Activated T-cell treated with anti-CD3 and anti-CD28 coated beads, Interleukin-2, amount 50 U/mL, for 48 hours (primary cell): ENCODE measurements around the gene TMEM44.

Experiments
- DNase-seq, 2 experiments: peaks; one replicate each; pipeline ENCODE4 v3.0.0-alpha.2; 2020

Gene TMEM44

DNA sequence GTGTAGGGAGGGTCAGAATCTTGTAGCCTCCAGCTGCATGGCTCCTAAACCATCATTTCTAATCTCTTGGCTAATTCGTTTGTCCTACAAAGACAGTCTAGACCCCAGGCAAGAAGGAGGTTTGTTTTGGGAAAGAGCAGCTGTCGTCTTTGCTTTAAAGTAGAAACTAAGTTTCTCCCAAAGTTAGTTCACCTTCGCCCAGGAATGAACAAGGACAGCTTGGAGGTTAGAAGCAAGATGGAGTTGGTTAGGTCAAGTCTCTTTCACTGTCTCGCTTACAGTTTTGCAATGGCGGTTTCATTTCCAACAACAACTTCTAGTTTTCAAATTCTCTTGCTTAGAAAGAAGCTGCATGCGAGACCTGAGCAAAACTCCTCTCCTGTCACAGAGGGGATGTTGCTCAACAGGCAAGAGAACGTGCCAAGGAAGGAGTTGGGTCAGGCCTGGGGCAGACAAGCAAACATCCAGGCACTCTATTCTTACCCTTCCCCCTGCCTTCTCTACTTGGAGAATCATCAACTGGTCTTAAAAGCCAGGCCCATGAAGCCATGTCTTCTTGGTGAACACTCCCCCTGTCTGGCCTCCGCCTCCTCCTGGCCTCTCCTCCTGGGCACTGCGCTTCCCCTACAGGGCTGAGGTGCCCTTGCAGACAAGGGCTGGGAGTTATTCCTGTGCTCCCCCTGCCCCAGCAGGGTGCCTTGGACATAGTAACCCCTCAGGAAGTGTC is 57.6 kb downstream of the TMEM44 start:
- DNase-seq: no peak

DNA sequence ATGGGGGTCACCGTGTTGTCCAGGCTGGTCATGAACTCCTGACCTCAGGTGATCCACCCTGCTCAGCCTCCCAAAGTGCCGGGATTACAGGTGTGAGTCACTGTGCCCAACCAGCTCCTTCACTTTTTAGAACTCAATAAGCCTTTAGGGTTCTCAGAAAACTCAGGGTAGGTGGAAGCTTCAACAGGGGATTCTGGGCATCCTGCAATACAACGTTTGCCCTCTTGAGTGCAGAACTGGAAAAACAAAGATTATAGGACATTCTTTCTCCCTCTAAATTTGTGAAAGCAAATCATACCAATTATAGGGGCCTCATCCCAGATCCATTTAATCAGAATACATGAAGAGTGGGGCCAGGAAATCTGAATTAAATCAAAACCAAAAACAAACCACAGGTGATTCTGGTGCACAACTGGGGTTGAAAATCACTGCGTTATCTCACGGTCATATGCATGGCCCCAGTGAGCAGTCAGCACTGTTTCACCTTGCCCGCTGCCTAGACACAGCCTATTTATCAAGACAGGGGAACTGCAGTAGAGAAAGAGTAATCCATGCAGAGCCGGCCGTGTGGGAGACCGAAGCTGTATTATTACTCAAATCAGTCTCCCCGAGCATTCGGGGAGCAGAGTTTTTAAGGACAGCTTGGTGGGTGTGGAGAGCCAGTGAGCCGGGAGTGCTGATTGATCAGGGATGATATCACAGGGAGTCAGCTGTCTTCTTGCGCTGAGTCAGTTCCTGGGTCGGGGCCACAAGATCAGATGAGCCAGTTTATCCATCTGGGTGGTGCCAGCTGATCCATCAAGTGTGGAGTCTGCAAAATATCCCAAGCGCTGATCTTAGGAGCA is 58.4 kb downstream of the TMEM44 start:
- DNase-seq: no peak

- DNase-seq: peak; percentile 47 to 59
Measured at GRCh38 chr3:194573680-194574437, 59.4 kb downstream of the TMEM44 start.

DNA sequence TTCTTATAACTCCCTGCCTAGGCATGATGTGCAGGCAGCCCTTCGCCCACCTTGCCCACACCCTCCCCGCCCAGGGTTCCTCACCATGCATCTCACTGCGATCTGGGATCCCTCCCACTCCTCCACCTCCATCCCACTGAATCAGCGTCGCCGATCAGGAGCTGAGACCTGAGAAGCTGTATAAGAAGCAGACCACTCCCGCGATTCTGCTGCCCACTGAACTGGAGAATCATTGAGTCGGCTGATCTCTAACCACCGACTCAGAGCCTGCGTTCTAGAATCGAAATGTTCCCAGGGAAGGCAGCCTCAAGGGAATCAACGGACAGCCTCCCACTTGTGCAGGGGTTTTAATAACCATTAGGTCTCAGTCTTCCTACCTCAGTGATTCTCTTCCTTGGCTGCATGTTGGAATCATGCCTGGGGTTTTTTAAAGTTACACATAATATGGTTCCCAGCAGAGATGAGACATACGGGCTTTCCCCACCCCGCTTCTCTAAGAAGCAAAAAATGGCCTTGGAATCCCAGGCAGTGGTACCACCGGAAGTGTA is 60.2 kb downstream of the TMEM44 start:
- no peak for DNase-seq

DNA sequence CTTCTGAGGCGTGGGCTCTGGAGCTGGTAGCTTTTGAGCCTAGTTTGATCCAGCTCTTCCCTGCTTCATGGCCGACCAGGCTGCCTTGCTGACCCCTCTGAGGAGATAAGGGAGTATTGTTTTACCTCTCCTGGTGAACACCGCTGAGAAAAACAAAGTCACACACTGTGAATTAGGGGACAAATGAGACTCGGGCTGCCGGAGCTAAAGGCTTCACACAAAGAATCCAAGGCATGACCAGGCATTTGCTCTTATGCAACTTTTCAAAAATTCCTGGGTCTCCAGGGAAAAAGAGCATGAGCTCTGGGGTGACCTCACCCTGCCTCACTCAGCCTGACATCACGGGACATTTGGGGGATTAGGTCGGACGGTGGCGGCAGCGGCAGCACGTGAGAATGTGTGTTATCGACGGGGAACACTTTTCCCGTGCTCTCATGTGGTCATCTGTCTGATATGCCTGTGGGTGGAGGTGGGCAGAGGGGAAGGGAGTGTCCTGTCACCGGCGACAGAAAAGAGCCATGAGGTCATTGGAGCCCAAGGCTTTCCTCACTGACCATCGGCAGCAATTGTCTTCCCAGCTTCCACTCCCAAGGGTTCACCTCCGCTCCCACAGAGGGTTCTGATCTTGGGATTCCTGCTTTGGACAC is 61.0 kb downstream of the TMEM44 start:
- DNase-seq: no peak

DNA sequence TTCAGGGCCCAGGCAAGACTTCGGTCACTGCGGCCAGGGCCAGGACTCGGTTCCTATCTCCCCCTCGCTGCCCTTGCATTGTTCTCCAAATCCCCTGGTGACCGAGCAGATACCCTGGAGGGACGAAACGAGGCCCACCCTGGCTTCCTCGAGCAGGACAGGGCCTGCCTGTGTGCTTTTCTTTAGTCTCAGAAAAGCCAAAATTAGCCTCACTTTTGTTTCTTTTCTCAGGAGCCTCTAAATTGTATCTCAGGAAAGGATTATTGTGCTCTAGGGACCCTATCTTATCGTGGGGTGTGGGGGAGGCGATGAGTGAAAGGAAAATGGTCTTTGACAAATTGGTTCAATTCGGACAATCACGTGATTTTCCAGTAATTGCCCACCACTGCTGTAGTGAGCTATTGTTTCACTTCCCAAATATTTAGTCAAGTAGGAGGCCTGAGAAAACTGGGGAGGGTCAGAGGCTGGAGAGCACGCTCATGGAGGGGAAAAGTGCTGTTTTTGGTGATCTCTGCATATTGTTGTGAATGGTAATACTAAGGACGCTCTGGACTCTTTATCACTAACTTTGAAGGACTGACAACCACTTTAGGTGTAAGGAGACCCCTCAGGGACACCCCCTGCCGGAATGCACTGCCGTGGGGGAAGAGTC is 61.6 kb downstream of the TMEM44 start:
- no peak for DNase-seq

DNA sequence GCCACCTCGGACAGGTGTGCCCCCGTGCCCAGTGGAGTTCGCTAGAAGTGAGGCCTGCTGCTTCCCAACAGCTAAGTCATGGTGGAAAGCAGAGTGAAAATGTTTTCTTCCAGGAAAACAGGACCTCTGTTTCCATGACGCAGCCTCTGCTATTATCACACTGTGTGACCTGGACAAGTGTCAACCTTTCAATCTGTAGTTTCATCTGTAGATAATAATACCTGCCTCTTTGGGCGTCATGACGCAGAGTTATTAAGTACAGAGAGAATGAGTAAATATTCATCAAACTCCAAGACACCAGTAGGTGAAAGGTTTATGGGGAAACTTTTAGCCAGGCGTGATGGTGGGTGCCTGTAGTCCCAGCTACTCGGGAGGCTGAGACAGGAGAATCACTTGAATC is 62.3 kb downstream of the TMEM44 start:
- no peak for DNase-seq

DNA sequence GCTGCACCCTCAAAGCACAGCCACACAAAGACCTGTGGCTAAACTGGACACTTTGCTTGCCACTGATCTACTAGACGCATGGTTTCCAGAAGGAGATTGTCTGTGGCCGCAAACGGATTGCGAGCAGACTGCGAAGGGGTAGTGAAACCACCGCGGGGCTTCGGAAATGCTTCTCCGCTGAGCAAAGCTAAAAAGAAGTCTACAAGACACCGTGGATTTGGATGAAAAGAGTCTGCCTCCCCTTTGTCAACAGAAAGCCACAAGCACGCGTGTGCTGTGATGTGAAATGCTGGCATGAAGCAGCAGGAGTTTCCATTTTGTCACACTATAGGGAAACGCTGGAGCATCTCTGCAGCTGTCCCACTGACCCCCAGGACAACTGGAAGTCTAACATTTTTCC is 63.0 kb downstream of the TMEM44 start:
- DNase-seq: no peak

GRCh38 chr3:194569252-194569651 is 64.0 kb downstream of the TMEM44 start:
- no peak for DNase-seq

DNA sequence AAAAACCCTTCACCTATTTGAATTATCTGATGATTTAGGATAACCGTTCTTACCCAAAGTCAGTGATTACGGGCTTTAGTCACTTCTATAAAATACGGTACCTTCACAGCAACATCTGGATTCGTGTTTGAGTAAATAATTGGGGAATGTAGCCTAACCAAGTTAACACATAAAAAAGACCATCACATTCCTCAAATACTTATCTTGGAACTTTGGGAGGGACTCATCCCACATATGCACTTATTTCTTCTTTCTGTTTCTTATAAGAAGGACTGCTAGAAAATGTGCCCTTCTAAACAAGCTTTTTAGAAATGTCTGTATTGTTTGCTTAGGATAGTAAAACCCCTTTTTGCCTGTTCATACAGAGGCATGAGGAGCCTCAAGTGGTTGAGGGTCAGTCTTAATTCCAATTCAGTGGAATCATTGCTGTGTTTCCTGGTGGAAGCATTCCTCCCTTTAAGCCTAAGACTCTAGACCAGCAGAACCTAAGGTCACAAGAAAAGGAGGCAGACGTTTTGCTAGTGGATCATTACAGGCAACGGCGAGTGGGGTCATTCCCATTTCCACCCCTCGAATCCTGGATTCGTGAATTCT is 67.5 kb downstream of the TMEM44 start:
- no peak for DNase-seq

GRCh38 chr3:194562986-194563385 is 70.2 kb downstream of the TMEM44 start:
- no peak for DNase-seq

- no peak for DNase-seq
Measured at GRCh38 chr3:194561306-194561974, 71.8 kb downstream of the TMEM44 start.

DNA sequence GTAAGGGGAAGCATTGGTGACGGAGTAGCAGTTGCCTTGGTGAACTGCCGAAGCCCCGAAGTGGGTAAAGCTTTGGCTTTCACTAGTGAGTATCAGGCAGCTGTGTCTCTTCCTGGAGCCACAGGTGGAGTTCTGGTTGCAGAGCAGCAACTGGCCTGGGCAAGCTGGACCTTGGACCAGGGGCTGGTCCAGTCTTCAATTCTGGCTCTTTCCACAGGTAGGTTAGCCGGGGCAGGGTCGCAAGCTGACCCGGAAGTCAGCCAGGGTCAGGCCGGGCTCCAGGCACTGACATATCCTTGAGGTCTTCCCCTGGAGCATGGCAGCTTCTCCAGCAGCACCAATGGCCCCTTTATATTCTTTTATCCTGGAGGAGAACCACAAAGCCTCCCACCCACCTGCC is 73.2 kb downstream of the TMEM44 start:
- no peak for DNase-seq

DNA sequence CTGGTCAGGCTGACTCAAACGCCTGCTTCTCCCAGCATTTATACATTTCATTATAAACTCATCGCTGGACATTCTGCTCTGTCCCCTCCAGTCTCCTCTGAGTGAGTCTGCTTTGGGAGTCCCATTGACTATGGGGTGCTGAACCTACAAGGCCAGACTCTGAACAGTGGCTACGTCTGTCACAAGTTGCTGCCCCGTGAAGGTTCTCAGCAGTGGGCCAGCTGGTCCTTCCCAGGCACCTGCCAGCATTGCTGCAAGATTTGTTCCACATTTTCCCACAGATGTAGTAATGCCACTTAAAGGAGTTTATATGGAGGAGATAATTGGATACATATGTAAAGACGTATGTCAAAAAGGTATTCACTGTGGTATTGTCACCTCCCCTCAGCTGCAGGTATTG is 73.7 kb downstream of the TMEM44 start:
- DNase-seq: no peak

GRCh38 chr3:194556086-194557056 is 76.8 kb downstream of the TMEM44 start:
- no peak for DNase-seq

DNA sequence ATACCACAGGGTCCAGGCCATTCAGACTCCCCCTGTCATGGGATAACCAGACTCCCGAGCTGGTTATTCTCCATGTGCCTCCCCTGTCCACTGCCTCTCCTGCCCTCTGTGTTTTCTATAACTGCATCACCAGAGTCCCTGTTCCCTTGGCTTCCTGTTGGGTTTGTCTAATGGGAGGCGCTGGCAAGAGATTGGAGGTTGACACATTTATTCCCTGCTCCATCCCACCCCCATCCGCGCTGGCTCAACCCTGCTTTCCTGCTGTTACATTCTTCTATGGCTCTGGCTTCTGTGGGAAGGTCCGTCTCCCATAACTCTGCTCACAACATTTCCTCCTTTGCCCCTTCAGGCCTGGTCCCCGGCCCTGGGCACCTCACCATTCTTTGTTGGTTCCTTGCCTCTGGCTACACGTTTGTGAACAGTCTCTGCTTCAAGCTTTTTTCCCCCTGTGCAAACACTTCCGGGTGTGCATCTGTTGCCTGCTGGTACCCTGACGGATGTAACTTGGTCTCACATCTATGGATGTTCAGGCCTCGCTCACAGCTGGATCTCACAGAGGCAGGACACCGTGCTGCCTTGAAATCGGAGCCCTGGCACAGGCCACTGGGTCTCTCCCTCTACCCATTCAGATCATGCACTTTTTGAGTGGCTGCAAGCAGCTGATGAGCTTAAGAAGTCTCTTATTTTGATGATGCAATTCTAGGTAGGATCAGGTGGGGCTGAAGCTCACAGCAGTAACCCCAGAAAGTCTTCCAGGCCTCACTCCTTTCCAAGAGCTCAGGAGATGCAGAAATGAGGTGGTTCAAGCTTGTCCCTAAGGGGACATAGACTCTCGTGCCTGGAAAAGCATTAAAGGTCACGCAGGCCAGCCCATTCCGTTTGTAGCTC is 77.8 kb downstream of the TMEM44 start:
- DNase-seq: no peak

DNA sequence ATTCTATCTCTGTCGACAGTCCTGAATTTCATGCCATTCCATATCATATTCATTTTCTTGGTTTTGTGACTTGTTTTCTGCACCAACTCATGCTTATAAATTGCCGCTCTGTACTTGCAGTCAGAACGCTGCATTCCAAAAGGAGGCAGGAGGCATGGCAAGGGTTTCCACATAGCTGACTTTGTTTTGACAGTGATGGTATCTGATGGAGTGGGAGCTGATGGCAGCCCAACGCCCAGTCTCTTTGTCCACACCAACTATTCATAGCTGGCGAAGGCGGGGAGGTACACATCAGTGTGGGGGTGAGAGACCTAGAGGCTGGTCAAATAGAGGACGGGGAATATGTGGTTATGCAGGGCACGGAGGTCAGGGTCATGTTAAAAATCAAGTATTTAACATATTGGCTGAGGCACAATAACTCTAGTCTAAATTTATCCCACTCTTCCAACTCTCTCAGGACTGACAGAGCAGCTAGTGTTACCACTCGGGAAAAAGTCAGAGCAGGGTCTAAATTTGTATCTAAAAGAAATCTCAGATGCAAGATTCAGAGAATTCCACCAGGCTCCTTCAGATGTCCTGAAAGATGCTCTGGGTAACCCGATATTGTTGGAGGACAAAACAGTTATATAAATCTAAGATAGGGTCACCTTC is 78.6 kb downstream of the TMEM44 start:
- no peak for DNase-seq

DNA sequence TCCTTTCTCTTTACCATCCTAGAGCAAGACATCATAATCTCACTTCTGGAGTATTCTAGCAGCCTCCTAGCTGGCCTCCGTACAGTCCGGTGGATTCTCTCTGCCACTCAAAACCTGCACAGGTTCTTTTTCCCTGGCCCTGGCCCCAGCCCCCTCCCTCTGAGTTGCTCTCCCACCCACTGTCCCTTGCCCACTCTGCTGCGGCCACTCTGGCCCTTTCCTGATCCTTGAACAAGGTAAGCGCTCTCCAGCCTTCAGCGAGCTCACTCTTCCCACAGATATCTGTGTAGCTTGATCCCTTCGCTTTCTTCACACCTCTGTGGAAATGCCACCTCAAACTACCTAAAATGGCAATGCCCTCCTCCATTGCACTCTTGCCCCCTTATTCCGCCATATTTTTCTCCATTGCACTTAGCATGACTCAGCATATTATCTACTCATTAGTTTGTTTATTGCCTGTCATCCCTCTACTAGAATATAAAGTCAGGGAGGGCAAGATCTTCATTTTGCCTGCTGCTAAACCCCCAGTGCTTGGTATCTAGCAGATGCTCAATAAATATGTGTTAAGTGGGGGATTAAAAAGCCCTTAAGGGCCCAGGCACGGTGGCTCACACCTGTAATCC is 80.8 kb downstream of the TMEM44 start:
- no peak for DNase-seq
